CD4-positive, alpha-beta T cell treated with Interleukin-6 at 100 ng/mL for 8 hours (primary cell): ENCODE results near the gene BOC.

Experiments used
- DNase-seq: peaks from one replicate; pipeline ENCODE4 v3.0.0-alpha.2; 2020; ENCODE audit warnings: mixed read lengths, low spot score

Gene BOC

DNA sequence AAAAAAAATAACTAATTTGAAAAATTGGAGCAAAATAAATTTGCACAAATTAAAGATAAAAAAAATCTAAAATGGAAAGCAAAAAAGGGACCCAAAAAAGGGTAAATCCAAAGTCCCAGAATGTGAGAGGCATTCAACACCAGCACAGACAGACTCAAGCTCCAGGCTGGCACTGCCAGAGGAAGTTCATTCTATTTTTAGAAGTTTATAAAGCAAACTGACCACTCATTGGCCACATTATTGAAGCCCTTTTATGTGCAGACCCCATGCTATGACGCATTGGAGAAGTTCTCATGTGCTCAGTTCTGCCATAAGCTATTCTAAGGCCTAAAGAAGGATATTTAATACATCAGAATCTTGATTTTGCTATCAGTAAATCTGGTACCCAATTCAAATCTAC is 17.6 kb upstream of the BOC start:
- DNase-seq = no peak

DNA sequence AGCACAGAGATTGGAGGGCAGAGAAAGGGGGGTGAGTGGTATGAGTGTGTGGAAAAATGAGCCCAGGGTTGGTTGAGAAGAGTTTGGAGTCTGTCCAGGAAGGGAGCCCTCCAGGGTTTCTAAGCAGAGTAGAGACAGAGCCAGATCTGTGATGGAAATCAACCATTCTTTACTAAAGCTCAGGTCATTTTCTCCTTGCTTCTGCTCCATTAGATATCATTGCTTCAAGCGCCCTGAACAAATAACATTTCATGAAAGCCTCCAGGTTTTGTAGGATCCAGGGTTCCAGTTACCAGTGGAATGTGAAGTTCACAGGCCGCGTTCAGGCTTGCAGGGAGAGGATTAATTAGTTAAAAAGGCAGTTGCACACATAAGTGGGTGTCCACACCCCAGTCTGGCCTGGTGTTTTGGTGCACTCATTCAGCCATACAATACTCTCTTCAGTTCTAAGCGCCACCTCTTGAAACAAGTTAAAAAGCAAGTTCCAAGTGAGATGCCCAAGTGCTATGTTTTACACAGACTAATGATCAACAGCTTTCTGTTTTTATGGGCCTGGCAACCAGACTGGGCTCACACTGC is 16.4 kb upstream of the BOC start:
- no peak for DNase-seq

DNA sequence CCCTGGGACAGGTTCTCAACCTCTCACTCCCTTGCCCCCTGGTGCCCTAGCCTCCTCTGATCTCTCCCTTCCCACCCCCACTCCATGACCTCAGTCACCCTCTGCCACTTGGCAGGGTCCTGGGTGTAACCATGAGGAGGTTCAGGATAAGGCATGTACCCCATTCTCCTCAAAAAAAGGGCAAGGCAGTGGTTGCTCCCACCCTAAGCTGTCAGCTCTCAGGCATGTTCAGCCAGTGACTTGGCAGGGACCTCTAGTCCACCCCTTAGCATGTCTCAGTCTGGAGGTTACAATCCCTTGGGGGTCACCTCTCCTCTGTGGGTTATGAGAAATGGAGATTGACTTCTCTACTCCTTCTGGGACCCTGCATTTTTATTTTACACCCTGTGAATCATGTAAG is 11.0 kb upstream of the BOC start:
- no peak for DNase-seq

DNA sequence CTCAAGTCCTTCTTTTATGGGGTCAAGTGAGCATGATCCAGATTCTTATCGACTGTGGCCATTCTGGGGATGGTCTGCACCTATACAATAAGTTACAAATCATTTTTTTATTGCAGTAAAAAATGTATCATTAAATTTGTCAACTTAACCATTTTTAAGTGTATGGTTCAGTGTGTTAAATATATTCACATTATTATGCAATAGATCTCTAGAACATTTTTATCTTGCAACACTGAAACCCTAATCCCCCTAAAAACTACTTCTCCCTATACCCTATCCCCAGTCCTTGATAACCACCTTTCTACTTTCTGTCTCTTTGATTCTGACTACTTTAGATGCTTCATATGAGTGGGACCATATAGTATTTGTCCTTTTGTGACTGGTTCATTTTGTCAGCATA is 10.4 kb upstream of the BOC start:
- DNase-seq = no peak

DNA sequence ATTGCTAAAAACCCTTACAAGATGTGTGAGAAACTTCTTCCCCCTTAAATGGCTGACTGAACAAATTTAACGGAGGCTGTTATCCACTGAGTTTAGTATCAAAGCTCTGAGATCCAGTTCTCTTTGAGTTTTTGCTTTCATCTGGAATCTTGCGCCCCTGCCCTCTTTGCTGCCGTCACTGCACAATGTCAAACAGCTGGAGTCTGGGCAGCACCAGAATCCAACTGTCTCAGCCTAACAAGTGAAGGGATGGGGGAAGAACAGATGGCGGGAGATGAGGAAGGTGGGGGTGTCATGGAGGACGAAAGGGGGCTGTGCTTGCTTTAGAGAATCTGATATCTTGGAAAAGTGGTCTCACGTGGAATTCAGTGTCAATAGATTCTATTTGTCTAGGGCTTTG is 7.0 kb upstream of the BOC start:
- DNase-seq = no peak

DNA sequence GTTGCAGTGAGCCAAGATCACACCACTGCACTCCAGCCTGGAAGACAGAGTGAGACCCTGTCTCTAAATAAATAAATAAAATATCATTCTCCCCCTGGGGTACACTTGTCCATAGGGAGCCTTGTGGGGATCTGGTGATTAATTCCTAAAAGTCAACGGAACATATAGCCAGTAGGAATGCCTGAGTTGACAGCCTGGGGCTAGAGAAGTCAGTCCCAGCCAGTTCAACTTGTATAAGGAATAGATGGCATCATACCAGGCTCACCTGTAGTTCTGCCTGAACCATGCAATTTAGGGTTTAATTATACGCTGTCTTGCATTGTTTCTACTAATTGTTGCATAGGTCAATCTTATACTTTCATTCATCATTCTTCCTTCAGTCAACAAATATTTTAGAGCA is 5.9 kb upstream of the BOC start:
- no peak for DNase-seq

DNA sequence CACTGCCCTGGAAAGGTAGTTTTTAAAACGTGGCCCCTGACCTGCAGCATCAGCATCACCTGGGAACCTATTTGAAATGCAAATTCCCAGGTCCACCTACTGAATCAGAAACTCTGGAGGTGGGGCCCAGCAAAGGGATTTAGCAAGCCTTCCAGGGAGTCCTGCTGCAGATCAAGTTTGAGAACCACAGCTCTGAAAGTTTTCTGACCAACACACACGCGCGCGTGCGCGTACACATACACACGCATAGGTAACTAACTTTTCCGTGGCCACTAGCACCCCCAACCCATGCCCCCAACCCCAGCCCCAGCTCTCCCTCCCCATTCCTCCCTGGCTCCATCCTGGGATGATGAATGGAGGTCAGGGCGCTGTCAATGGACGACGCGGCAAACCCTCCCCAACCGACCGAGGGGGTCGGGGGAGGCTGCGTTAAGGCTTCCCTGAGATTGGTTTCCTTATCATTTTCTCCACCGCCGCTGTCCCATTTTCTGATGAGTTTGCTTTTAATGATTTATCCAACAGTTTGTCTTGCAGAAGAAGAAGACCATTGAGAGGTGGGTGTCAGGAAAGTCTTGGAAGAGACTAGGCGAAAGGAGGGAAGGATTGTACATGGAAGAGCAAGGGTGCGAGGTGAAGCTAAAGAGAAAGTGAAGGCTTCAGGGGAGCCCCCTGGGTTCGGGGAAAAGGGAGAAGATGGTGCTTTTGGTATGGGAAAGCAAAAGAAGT is 590 bp upstream of the BOC start:
- DNase-seq = no peak

DNA sequence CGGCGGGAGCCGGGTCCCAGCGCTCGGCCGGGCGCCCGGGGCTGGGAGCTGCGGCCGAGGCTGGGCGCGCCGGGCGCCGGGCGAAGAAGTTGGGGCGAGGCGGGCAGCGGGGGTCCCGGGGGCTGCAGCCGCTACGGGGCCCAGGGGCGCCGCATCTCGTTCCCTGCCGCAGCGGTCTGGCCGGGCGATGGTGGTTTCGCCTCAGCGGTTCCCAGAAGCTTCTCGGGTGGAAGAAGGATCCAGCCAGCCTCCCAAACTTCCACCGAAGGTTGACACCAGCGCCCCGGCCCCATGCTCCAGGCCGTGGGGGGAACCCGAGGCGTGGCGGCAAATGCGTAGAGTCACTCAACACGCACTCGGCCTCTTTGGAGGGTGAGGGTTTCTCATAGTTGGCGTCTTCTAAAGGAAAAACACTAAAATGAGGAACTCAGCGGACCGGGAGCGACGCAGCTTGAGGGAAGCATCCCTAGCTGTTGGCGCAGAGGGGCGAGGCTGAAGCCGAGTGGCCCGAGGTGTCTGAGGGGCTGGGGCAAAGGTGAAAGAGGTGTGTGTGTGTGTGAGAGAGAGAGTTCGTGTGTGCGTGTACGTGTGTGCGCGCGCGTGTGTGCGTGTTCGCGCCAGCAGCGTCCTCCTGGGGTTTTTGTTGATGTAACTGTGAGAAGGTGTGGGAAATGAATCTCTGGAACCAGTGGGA is 940 bp downstream of the BOC start:
- DNase-seq = no peak

DNA sequence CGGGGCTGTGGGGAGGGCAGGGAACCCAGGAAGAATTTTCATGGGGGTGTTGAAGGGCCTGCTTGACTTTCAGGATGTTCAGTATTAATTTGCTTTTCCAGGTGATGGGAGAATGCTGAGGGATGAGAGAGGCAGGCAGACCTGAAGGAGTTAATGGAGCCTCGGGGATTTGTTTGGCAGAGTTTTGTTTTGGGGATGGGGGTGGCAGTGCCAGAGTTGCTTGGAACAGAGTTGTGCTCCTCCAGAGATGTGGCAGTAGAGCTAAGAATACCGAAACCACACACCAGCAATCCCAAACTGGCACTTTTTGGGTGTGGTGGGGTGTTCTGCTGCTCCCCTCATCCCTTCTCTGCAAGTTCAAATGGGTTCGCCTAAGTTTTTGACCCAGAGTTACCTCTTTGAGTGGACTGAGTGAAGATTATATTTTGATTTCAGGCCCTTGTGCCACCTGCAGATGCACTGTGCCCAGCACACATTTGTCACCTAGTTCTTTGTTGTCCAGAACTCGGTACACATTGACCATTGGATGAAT is 1.6 kb downstream of the BOC start:
- no peak for DNase-seq

DNA sequence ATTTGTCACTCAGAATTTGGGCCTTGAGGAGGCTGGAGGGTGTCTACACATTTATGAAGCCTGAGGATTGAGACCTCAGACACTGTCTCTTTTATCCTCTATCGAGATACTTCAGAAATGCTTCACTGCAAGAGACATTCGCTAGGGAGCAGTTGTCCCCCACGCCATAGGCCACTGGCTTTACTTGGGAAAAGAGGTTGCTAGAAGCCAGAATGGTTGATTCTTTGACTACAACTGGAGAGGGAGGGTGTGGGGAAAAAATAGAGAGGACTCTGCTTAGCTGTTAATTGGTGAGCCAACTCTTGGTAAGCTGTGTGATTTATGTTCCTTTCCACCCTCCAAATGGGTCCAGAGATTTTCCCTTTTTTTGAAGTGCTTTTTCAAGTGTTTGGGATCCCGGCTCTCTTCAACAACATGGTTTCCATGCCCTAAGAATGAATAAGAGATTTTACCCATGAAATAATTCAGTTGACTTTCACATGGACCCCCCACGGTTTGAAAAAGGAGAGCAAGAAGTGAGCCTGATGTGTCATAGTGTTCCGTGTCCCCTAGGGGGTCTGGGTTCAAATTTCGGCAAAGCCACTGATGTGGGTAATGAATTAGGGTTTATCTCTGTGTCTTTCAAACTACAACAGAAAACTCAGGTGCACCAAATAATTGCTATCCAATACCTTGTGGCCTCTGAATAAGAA is 2.7 kb downstream of the BOC start:
- DNase-seq = no peak

DNA sequence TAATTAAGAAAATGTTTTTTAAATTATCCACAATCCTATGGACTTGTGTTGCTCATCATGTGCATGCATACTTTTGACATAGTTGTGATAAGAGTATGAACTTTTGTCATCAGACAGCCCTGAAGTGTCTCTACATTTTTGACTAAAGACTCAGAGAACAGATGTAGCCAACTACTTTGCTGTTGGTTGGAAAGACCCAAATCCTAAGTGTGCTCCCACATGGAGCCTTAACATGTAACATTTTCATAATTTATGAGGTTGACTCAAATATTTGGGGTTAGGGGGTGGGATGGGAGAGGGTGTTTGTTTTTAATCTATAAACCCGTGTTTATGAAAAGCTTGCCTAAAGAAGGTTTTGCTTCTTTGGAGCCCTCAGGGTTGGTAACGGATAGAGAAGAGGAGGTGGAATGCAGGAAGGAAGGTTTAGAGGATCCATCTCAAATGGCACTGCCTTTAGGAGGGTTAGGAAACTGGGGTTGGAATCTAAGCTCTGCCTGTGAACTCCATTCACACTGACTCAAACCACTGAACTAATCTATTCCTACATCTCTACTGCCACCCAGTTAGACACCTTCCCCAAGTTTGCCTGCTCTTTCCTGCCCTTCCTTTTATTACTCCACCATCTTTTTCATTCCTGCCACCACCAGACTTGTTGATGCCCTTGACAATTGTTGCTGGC is 3.7 kb downstream of the BOC start:
- DNase-seq = no peak

DNA sequence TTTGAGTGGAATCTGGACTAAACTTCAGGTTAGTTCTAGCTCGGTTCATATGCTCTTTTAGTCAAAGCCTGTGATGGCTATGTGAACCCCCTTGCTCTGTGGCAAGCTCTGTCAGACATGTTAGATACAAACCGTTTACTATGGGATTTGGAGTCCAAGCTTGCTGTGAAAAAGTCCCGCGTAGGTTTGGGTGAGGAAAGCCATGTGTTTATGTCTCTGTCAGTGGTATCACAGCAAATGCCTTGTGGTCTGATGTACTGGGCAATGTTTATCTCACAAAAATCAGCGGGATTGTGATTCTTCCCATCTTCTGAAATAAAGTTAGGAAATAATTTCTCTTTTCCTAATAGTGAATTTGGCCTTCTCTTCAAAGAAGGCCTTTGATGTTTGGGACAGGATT is 5.0 kb downstream of the BOC start:
- DNase-seq = no peak

DNA sequence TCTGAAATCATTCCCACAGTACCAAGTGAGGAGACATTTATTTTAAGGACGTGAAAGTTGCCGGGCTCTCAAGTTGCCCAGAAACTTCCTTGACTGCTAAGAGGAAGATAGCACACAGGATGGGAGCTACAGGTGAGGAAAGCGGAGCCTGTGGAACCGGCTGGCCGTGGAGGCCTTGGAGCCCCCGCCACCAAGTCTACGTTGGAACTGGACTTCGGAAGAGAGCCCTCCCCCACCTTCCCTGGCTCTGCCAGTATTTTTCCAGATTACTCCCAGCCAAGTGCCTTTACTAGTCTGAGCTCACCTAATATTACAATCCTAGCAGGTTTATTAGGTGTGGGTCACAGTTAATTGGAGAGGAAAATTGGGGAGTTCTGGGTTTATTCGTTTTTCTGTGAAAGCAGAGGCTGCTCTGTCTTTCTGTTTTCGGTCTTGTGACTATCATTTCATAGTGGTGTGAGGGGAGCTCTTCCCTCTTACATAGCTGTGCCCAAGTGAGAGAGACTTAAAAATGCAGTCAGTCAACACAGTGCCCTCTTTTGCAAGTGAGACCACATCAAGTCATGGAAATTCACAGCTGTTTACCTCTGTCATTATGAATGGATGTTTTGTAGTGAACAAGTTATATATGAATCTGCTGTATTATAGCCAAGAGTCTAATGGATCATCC is 6.8 kb downstream of the BOC start:
- no peak for DNase-seq

DNA sequence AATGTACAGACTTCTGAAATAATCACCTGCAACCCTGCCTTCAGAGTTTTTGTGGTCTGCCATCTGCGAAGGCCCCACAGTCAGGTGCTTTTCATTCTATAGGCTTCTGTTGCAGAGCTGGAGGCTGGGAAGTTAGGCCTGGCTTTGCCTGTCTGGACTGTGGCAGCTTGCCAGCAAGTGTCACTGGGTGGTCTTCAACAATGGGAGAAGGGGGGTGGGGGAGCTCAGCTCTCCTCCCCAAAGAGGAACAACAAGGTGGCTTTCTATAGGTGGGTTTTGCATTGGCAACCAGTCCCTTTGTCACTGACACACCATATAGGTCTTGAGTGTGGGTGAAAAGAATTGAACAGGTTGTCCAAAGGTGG is 7.3 kb downstream of the BOC start:
- no peak for DNase-seq

DNA sequence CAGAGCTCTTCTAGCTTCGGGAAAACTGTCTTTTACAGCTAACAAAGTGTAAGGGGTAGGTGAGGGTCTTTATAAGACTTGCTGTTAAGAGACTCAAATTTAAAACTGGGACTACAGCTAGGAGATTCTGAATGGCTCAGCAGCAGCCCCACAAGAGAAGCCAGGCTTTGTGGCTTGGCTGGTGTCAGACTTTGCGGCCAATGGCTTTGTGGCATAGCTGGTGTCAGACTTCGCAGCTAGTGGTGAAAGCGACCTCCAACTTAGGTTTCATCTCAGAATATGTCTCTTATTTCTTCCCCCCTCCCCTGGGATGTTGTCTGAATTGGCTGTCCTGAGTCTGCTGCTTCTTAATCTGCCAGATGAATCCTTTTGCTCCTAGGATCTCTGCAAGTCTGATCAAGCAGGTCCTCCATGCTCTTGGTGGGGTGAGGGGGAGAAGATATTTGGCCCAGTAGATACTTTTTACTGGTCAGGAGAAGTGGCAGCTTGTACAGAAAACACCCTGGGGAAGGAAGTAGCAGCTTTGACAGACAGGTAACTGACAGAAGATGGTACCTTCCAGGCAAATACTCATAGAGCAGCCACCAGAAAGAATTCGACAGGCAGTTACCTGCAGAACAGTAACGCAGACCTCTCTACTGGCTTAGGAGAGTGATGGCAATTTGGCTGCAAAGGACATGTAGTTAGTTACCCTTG is 8.4 kb downstream of the BOC start:
- no peak for DNase-seq

DNA sequence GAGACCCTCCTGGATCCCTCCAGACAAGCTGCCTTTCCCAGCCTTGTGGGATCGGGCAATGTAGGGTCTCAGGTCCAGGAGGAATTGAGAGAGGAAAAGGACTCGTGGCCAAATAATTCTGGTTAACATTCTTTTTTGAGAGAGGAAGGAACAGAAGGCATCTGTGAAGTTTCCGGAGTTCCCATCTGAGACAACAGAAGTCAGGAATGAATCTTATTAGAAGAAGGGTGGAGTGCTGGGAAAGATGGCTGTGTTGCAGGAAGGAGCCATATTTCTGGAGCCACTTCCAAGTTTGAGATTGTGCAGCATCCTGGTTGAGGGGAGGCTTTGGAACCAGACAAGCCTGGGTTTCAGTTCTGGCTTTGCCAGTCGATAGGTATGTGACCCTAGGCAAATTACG is 9.4 kb downstream of the BOC start:
- no peak for DNase-seq

DNA sequence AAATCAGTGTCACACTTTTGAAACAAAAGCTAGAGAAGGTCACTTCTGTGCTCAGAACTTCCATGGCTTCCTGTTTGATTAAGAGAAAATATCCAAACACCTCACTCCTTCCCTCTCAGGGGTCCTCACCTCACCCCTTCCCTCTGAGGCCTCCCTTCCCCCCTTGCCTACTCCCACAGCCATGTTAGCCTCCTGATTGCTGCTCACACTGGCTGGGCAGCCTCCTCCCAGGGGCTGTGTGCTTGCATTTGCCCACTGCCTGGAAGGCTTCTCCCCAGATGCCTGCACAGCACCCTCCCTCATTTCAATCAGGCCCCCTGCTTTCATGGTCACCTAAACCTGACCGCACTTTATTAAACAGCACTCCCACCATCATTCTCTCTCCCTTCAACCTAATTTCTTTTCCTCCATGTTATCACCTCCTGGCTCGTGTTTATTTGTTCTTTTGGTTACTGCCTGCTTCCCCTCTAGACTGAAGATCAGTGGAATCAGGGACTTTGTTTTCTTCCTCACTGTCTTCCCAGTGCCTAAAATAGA is 10.4 kb downstream of the BOC start:
- DNase-seq = no peak

DNA sequence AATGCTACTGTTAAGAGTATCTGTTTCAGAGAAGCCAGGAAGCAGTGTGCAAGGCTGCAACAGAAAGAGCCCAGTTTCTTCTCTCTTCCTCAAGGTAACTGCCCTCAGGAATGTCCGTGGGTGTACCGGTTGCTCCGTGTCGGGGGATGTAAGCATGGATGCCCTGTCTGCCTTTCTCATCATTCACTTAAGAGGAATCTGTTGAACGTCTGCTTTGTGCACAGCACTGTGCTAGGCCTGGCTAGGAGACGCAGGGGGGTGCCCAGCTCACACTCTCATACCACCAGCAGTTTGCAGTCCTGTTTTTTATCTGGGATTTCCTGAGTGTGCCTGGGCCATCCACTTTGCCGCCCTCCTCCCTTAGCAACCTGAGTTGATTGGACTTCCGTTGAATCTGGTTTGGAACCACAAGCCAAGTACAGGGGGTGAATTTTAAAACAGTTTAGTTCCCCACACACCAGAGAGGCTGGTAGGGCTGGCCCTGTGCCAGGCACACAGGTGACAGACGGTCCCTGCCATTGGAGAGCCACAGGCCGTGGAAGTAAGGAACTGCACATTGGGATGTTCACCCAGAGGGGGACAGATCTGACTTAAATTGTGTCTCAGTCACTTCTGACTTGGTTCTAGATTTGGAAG is 11.2 kb downstream of the BOC start:
- DNase-seq = no peak

DNA sequence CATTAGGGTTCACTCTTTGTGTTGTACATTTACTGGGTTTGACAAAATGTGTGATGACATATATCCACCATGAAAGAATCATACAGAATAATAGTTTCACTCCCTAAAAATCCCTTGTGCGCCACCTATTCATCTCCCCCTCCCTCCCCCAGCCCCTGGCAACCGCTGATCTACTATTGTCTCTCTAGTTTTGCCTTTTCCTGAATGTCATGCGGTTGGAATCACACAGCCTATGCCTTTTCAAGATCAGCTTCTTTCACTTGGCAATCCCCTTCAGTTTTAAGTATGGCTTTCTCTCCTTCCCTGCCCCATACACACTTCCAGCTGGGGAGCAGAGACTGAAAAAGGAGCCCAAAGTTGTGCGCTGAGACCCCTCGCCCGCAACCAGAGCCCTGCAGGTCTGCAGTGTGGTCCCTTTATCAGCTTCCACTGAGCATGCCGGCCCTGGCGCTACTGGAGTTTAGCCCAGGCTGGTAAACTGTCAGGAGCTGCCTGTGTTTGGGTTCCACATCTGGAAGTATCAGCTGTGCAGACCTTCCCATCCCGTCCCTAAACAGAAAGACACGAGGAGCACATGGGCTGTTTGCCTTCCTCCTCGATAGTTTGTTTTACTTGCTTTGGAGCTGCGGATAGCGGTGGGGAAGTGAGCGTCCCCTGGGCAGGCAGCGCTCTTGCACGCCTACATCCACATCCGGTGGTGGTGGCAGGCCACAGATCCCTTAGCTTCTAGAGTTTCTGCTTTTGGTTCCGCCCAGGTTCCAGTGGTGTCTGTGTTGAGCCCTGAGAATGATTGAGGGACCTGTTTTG is 12.3 kb downstream of the BOC start:
- no peak for DNase-seq

DNA sequence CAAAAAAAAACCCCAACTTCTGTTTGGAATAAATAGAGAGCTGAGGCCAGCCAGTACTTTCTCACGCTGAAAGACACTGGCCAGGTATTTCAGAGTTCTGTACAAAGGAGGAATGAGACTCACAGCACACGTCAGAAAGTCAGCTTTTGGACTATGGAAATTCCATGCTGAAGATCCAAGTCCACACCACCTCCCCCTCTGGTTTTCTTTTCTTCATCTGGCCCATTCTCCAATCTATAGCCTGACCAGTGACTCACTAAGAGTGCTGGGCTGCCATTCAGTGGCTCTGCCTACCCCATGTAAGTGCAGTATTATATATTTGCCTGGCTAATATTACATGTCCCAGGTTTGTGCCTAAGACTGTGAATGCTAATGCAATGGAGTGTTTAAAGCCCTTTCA is 13.9 kb downstream of the BOC start:
- no peak for DNase-seq
